Measurements from ENCODE around the gene ANKRD63. TPM values are rescaled to one million over a fixed set of nuclear protein-coding genes. Genes with fewer than 3 reads are reported as not detected.

ANKRD63 gene
- polyA plus RNA-seq, 1 experiment, result not detected

- H3K4me3 ChIP-seq (ENCODE audit: low read depth, low read length), result no peak overlapping the region
- ChIA-PET POLR2A (no interaction called here), CTCF (interaction anchor here (0.6 to 14.9 kb wide), 8 partner anchors 7 to 226 kb away, joined by 3 to 494 read pairs (median 6); no protein-coding TSS in a partner anchor)
- no peak for TF ChIP-seq CTCF (IDR thresholded peaks at IDR 0.05; ENCODE audit: insufficient read depth, low read depth, low read length)
- H3K27me3 ChIP-seq (ENCODE audit: control insufficient read depth, insufficient read depth, low read length), result peaks cover 4% of the 10 kb centered on the region; the same call in 1 of the 2 replicates
- no peak for DNase-seq (ENCODE audit: low read depth)
- H3K36me3 ChIP-seq (ENCODE audit: control insufficient read depth, insufficient read depth, low read length), result no peaks in the 10 kb centered on the region
Measured at GRCh38 chr15:40270246-40270995, 12.4 kb downstream of the ANKRD63 start.

GRCh38 chr15:40269604-40270003 is 13.3 kb downstream of the ANKRD63 start:
- Histone ChIP-seq H3K4me3 (ENCODE audit: low read depth, low read length) (no peak overlapping the region), H3K36me3 (ENCODE audit: control insufficient read depth, insufficient read depth, low read length) (no peaks in the 10 kb centered on the region), H3K27me3 (ENCODE audit: control insufficient read depth, insufficient read depth, low read length) (peaks cover 4% of the 10 kb centered on the region; the same call in 1 of the 2 replicates)
- POLR2A ChIA-PET, result no interaction called here
- no peak for DNase-seq (ENCODE audit: low read depth)
- no peak for TF ChIP-seq CTCF (IDR thresholded peaks at IDR 0.05; ENCODE audit: insufficient read depth, low read depth, low read length)
- CTCF ChIA-PET, result interaction anchor here (0.6 to 14.9 kb wide), 7 partner anchors 9 to 226 kb away, joined by 3 to 494 read pairs (median 5); no protein-coding TSS in a partner anchor

GRCh38 chr15:40267670-40268069 is 15.2 kb downstream of the ANKRD63 start:
- Histone ChIP-seq H3K27me3 (ENCODE audit: control insufficient read depth, insufficient read depth, low read length) (peaks cover 4% of the 10 kb centered on the region; the same call in 1 of the 2 replicates), H3K4me3 (ENCODE audit: low read depth, low read length) (no peak overlapping the region), H3K36me3 (ENCODE audit: control insufficient read depth, insufficient read depth, low read length) (no peaks in the 10 kb centered on the region)
- TF ChIP-seq CTCF (IDR thresholded peaks at IDR 0.05; ENCODE audit: insufficient read depth, low read depth, low read length), result no peak
- POLR2A ChIA-PET, result no interaction called here
- no peak for DNase-seq (ENCODE audit: low read depth)
- CTCF ChIA-PET, result interaction anchor here (0.7 to 14.9 kb wide), 5 partner anchors 11 to 171 kb away, joined by 3 to 494 read pairs (median 3); no protein-coding TSS in a partner anchor

- peak; percentile 70 for DNase-seq (ENCODE audit: low read depth)
- H3K36me3 ChIP-seq (ENCODE audit: control insufficient read depth, insufficient read depth, low read length), result no peaks in the 10 kb centered on the region
- ChIA-PET POLR2A (interaction anchor here (0.6 kb wide), 1 partner anchor 592 kb away, joined by 3 read pairs; no protein-coding TSS in a partner anchor), CTCF (interaction anchor here (1.0 to 14.9 kb wide), 4 partner anchors 7 to 71 kb away, joined by 3 to 494 read pairs (median 54); no protein-coding TSS in a partner anchor)
- H3K27me3 ChIP-seq (ENCODE audit: control insufficient read depth, insufficient read depth, low read length), result peaks cover 4% of the 10 kb centered on the region
- TF ChIP-seq CTCF (IDR thresholded peaks at IDR 0.05; ENCODE audit: insufficient read depth, low read depth, low read length), result no peak
- H3K4me3 ChIP-seq (ENCODE audit: low read depth, low read length), result no peak overlapping the region
Measured at GRCh38 chr15:40266828-40267304, 16.0 kb downstream of the ANKRD63 start.

GRCh38 chr15:40265875-40266274 is 17.0 kb downstream of the ANKRD63 start:
- H3K27me3 ChIP-seq (ENCODE audit: control insufficient read depth, insufficient read depth, low read length), result peaks cover 4% of the 10 kb centered on the region
- no peak for TF ChIP-seq CTCF (IDR thresholded peaks at IDR 0.05; ENCODE audit: insufficient read depth, low read depth, low read length)
- H3K4me3 ChIP-seq (ENCODE audit: low read depth, low read length), result no peak overlapping the region
- ChIA-PET CTCF (interaction anchor here (6.0 to 7.6 kb wide), 2 partner anchors 8 to 13 kb away, joined by 35 to 74 read pairs; no protein-coding TSS in a partner anchor), POLR2A (no interaction called here)
- H3K36me3 ChIP-seq (ENCODE audit: control insufficient read depth, insufficient read depth, low read length), result no peaks in the 10 kb centered on the region
- DNase-seq (ENCODE audit: low read depth), result no peak
